Uterus (tissue), 2 donors: ENCODE data around the gene ATP5PD.

Source experiments
- CTCF ChIP-seq, 4 experiments: fragments of 200-600 bp in 2 of 4; fragments of 450-650 bp in 2 of 4; sonication (generic) in 2 of 4; IDR thresholded peaks; one replicate each; pipeline ENCODE4 v1.5.1; 2016 to 2019; ENCODE audit warnings: antibody characterized with exemption in 4 of 4, mild to moderate bottlenecking in 2 of 4, moderate library complexity in 1 of 4
- POLR2A ChIP-seq, 2 donors: fragments of 450-650 bp; IDR thresholded peaks; one replicate each; pipeline ENCODE4 v1.6.1; 2016; ENCODE audit warnings: antibody characterized with exemption in 2 of 2, mild to moderate bottlenecking in 1 of 2, moderate library complexity in 1 of 2

GRCh38 chr17:75084039-75084660, 37.4 kb upstream of the ATP5PD start:
- TF ChIP-seq CTCF (IDR thresholded peaks at IDR 0.05) (no peak), POLR2A (IDR thresholded peaks at IDR 0.05) (no peak)
